ENCODE results near the gene SGPP1. TPM values are rescaled to one million over a fixed set of nuclear protein-coding genes. Genes with fewer than 3 reads are reported as not detected.

SGPP1 gene
- total RNA-seq, 1 experiment from 2014 or later, result 17.7 TPM

- TF ChIP-seq, protein P1, sequence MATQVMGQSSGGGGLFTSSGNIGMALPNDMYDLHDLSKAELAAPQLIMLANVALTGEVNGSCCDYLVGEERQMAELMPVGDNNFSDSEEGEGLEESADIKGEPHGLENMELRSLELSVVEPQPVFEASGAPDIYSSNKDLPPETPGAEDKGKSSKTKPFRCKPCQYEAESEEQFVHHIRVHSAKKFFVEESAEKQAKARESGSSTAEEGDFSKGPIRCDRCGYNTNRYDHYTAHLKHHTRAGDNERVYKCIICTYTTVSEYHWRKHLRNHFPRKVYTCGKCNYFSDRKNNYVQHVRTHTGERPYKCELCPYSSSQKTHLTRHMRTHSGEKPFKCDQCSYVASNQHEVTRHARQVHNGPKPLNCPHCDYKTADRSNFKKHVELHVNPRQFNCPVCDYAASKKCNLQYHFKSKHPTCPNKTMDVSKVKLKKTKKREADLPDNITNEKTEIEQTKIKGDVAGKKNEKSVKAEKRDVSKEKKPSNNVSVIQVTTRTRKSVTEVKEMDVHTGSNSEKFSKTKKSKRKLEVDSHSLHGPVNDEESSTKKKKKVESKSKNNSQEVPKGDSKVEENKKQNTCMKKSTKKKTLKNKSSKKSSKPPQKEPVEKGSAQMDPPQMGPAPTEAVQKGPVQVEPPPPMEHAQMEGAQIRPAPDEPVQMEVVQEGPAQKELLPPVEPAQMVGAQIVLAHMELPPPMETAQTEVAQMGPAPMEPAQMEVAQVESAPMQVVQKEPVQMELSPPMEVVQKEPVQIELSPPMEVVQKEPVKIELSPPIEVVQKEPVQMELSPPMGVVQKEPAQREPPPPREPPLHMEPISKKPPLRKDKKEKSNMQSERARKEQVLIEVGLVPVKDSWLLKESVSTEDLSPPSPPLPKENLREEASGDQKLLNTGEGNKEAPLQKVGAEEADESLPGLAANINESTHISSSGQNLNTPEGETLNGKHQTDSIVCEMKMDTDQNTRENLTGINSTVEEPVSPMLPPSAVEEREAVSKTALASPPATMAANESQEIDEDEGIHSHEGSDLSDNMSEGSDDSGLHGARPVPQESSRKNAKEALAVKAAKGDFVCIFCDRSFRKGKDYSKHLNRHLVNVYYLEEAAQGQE (IDR thresholded peaks at IDR 0.05; ENCODE audit: low read depth), result no peak
- TF ChIP-seq, protein P2, sequence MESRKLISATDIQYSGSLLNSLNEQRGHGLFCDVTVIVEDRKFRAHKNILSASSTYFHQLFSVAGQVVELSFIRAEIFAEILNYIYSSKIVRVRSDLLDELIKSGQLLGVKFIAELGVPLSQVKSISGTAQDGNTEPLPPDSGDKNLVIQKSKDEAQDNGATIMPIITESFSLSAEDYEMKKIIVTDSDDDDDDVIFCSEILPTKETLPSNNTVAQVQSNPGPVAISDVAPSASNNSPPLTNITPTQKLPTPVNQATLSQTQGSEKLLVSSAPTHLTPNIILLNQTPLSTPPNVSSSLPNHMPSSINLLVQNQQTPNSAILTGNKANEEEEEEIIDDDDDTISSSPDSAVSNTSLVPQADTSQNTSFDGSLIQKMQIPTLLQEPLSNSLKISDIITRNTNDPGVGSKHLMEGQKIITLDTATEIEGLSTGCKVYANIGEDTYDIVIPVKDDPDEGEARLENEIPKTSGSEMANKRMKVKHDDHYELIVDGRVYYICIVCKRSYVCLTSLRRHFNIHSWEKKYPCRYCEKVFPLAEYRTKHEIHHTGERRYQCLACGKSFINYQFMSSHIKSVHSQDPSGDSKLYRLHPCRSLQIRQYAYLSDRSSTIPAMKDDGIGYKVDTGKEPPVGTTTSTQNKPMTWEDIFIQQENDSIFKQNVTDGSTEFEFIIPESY (IDR thresholded peaks at IDR 0.05; ENCODE audit: extremely low read depth, insufficient replicate concordance, low read length), result no peak
- TF ChIP-seq, protein P3, sequence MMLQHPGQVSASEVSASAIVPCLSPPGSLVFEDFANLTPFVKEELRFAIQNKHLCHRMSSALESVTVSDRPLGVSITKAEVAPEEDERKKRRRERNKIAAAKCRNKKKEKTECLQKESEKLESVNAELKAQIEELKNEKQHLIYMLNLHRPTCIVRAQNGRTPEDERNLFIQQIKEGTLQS (IDR thresholded peaks at IDR 0.05), result no peak
Measured at GRCh38 chr14:63761351-63762117, 33.7 kb upstream of the SGPP1 start (continued).

GRCh38 chr14:63760014-63760413 lies 32.1 kb upstream of the SGPP1 start:
- ATAC-seq (no peak), DNase-seq (ENCODE audit: low read depth, low spot score) (no peak)
- Histone ChIP-seq H4K20me1 (ENCODE audit: insufficient read depth) (no peaks in the 10 kb centered on the region), H3K27me3 (ENCODE audit: insufficient read depth, low read length) (no peaks in the 10 kb centered on the region), H3K36me3 (ENCODE audit: control insufficient read depth in 1 of 2, insufficient read depth in 2 of 2, low read length in 2 of 2) (no peaks in the 10 kb centered on the region), H3K4me1 (ENCODE audit: control insufficient read depth in 1 of 2, insufficient read depth in 2 of 2, low read length in 2 of 2) (no peaks in the 10 kb centered on the region), H3K4me2 (ENCODE audit: low read length) (no peak overlapping the region), H3K4me3 (replicated peaks in 1 of 2; ENCODE audit: low read depth in 1 of 2, low read length in 2 of 2) (no peak overlapping the region), H2AFZ (ENCODE audit: low read depth, low read length, poor library complexity, severe bottlenecking) (no peak overlapping the region), H3K9me3 (ENCODE audit: control insufficient read depth in 1 of 2, insufficient read depth in 1 of 2, low read depth in 1 of 2, low read length in 2 of 2) (no peaks in the 10 kb centered on the region), H3K9me2 (ENCODE audit: insufficient read depth) (no peaks in the 10 kb centered on the region), H3K79me2 (ENCODE audit: insufficient read depth, low read length) (no peaks in the 10 kb centered on the region), H3K9ac (ENCODE audit: low read length) (no peak overlapping the region), H3K27ac (ENCODE audit: low read depth, low read length) (no peak overlapping the region)
- intact Hi-C loops (cut with micrococcal nuclease), result no loop called here
- ChIA-PET RAD21 (ENCODE audit: low non-redundant PET in 1 of 2, low total read pairs in 2 of 2, uncharacterized antibody in 2 of 2, unreplicated experiment in 2 of 2) (no interaction called here), CTCF (no interaction called here), POLR2A (no interaction called here)
- BruUV-seq (replicated peaks), result no TSS peak
- no peak for TF ChIP-seq RAD21 (IDR thresholded peaks at IDR 0.05; ENCODE audit: low read depth)
- no peak for TF ChIP-seq ZFX (IDR thresholded peaks at IDR 0.05)
- TF ChIP-seq MAX (IDR thresholded peaks at IDR 0.05), result no peak
- TF ChIP-seq CTCF (IDR thresholded peaks at IDR 0.05 in 2 of 3, conservative IDR thresholded peaks at IDR 0.05 in 1 of 3; ENCODE audit: borderline replicate concordance in 1 of 3, insufficient read depth in 1 of 3, low read depth in 2 of 3, low read length in 2 of 3), result no peak
- TF ChIP-seq ZNF274 (IDR thresholded peaks at IDR 0.05; ENCODE audit: low read depth, low read length), result no peak
- TF ChIP-seq CBX3 (IDR thresholded peaks at IDR 0.05; ENCODE audit: low read depth), result no peak
- no peak for TF ChIP-seq POLR2A (IDR thresholded peaks at IDR 0.05; ENCODE audit: borderline replicate concordance, extremely low read depth, insufficient read depth, insufficient read length)
- TF ChIP-seq JUND (IDR thresholded peaks at IDR 0.05), result no peak
- no peak for TF ChIP-seq POLR2AphosphoS5 (IDR thresholded peaks at IDR 0.05; ENCODE audit: low read depth, low read length)
- no peak for TF ChIP-seq EZH2 (IDR thresholded peaks at IDR 0.05)

Measured in HCT116 (cell line).